Activated B cell treated with CpG ODN at 0.5 μM for 24 hours (primary cell): Measurements from ENCODE around the gene ITGA11. TPM values are rescaled to one million over a fixed set of nuclear protein-coding genes. Genes with fewer than 3 reads are reported as not detected.
"Not testable (repeated sequence)": the region's sequence is repeated elsewhere in the genome, so short reads cannot be mapped to it uniquely, and the experiment has no call there.

Experiments used
- ATAC-seq: fragments of 200-7000 bp; cut with Tn5 transposase; one replicate; pipeline ENCODE4 v1.10.0; 2021; ENCODE audit warnings: low read depth, mild to moderate bottlenecking, moderate library complexity
- CTCF ChIA-PET: fragments of 350-600 bp; sonication (Branson Sonifier 250); formaldehyde crosslinking; loops from one replicate; lab custom pipeline; 2021; ENCODE audit warnings: antibody characterized with exemption; lab: Charles Lee
- POLR2A ChIA-PET: fragments of 350-600 bp; sonication (Branson Sonifier 250); formaldehyde crosslinking; loops from one replicate; lab custom pipeline; 2021; ENCODE audit warnings: antibody characterized with exemption; lab: Charles Lee
- DNase-seq: peaks from one replicate; pipeline ENCODE4 v3.0.0; 2022
- H3K27ac Mint-ChIP-seq: one replicate; pipeline ENCODE4 v1.8.0; 2020; ENCODE audit warnings: mixed read lengths
- H3K27me3 Mint-ChIP-seq: one replicate; pipeline ENCODE4 v1.8.0; 2021; ENCODE audit warnings: mixed read lengths
- H3K36me3 Mint-ChIP-seq: one replicate; pipeline ENCODE4 v1.8.0; 2021; ENCODE audit warnings: low read depth, mixed read lengths
- H3K4me1 Mint-ChIP-seq: one replicate; pipeline ENCODE4 v1.8.0; 2021; ENCODE audit warnings: mixed read lengths
- H3K4me3 Mint-ChIP-seq: one replicate; pipeline ENCODE4 v1.8.0; 2020; ENCODE audit warnings: mild to moderate bottlenecking, mixed read lengths
- H3K9me3 Mint-ChIP-seq: one replicate; pipeline ENCODE4 v1.8.0; 2020; ENCODE audit warnings: mixed read lengths
- CTCF ChIP-seq: fragments of 200-600 bp; IDR thresholded peaks from one replicate; pipeline ENCODE4 v1.8.0; 2022; ENCODE audit warnings: antibody characterized with exemption, mild to moderate bottlenecking
- intact Hi-C: fragments of 100-400 bp; cut with micrococcal nuclease; formaldehyde crosslinking; loops from one replicate; pipeline ENCODE4 v1.15.1; 2024
- total RNA-seq: library from RNA; stranded (reverse); gene quantifications from 2 replicates; pipeline ENCODE4 v1.2.3, GENCODE V29; 2022

ITGA11 gene
- total RNA-seq, 1 donor from 2014 or later: not detected

- intact Hi-C loops: no loop called here
- H3K36me3 Mint-ChIP-seq: no peaks in the 10 kb centered on the region
- POLR2A ChIA-PET: no interaction called here
Observed at GRCh38 chr15:68402432-68403160, 29.4 kb downstream of the ITGA11 start.

GRCh38 chr15:68401496-68402431 lies 30.2 kb downstream of the ITGA11 start:
- Mint-ChIP-seq H3K27me3 (no peaks in the 10 kb centered on the region), H3K36me3 (no peaks in the 10 kb centered on the region), H3K4me3 (no peak overlapping the region), H3K4me1 (no peaks in the 10 kb centered on the region), H3K9me3 (peaks cover 5% of the 10 kb centered on the region), H3K27ac (no peak overlapping the region)
- TF ChIP-seq CTCF: no peak
- ATAC-seq (no peak), DNase-seq (peak; percentile 5)
- POLR2A ChIA-PET: no interaction called here
- CTCF ChIA-PET: no interaction called here
- intact Hi-C loops: no loop called here

More at GRCh38 chr15:68402432-68403160, 29.4 kb downstream of the ITGA11 start:
- no peak for TF ChIP-seq CTCF
- Mint-ChIP-seq H3K4me1 (no peaks in the 10 kb centered on the region), H3K4me3 (no peak overlapping the region), H3K9me3 (peaks cover 5% of the 10 kb centered on the region), H3K27me3 (no peaks in the 10 kb centered on the region), H3K27ac (no peak overlapping the region)
- DNase-seq (no peak), ATAC-seq (no peak)
- CTCF ChIA-PET: no interaction called here

- intact Hi-C loops: no loop called here
- no peaks in the 10 kb centered on the region for H3K36me3 Mint-ChIP-seq
- no peak for ATAC-seq
- no peak for DNase-seq
- no peaks in the 10 kb centered on the region for H3K4me1 Mint-ChIP-seq
- ChIA-PET CTCF (no interaction called here), POLR2A (no interaction called here)
- peaks cover 7% of the 10 kb centered on the region for H3K9me3 Mint-ChIP-seq
- no peak overlapping the region for H3K4me3 Mint-ChIP-seq
- no peak for TF ChIP-seq CTCF
- peaks cover 3% of the 10 kb centered on the region for H3K27me3 Mint-ChIP-seq
- H3K27ac Mint-ChIP-seq: no peak overlapping the region
Observed at GRCh38 chr15:68400066-68400456, 31.9 kb downstream of the ITGA11 start.

GRCh38 chr15:68399096-68400065 lies 32.6 kb downstream of the ITGA11 start:
- intact Hi-C loops: no loop called here
- Mint-ChIP-seq H3K27ac (no peak overlapping the region), H3K4me1 (no peaks in the 10 kb centered on the region), H3K9me3 (peaks cover 7% of the 10 kb centered on the region), H3K36me3 (no peaks in the 10 kb centered on the region), H3K27me3 (peaks cover 6% of the 10 kb centered on the region), H3K4me3 (no peak overlapping the region)
- CTCF ChIA-PET: no interaction called here
- no peak for DNase-seq
- no peak for TF ChIP-seq CTCF
- POLR2A ChIA-PET: no interaction called here
- ATAC-seq: no peak

- ATAC-seq, H3K27ac Mint-ChIP-seq, DNase-seq, H3K36me3 Mint-ChIP-seq, POLR2A ChIA-PET, H3K4me1 Mint-ChIP-seq, CTCF ChIA-PET, intact Hi-C loops, H3K4me3 Mint-ChIP-seq, H3K9me3 Mint-ChIP-seq: not testable (repeated sequence)
- H3K27me3 Mint-ChIP-seq: peaks cover 12% of the 10 kb centered on the region
Observed at GRCh38 chr15:68397999-68398398, 34.0 kb downstream of the ITGA11 start.
